HepG2 (cell line): ENCODE data around the gene SNX10. TPM values are rescaled to one million over a fixed set of nuclear protein-coding genes. Genes with fewer than 3 reads are reported as not detected.
A peak's percentile ranks its signal among the peaks of the same experiment; 100 is the strongest.

Experiments
- ATAC-seq: fragments of 200-7000 bp; cut with Tn5 transposase; 3 replicates; pipeline ENCODE4 v1.9.1; 2020; ENCODE audit warnings: mild to moderate bottlenecking, moderate library complexity
- BruUV-seq: library from RNA; stranded (reverse); fragments of 400-500 nt; replicated peaks from 2 replicates; lab custom pipeline; 2021; lab: Mats Ljungman, UMichigan
- CTCF ChIA-PET: fragments of 300-600 bp; formaldehyde crosslinking; extraction: SDS; loops from one replicate; lab custom pipeline; 2021; ENCODE audit warnings: low total read pairs, inconsistent platforms, low intra/inter-chr PET ratio; lab: Yijun Ruan, JAX
- POLR2A ChIA-PET: fragments of 350-600 bp; sonication (Branson Sonifier 250); formaldehyde crosslinking; loops from one replicate; lab custom pipeline; 2020; ENCODE audit warnings: antibody characterized with exemption, inconsistent platforms; lab: Yijun Ruan, JAX
- DNase-seq: peaks from one replicate; pipeline ENCODE4 v3.0.0-alpha.2; 2015; ENCODE audit warnings: low spot score
- FAIRE-seq: peaks from 3 replicates; lab custom pipeline; 2011; peaks lifted over from hg19 to GRCh38; lab: Jason Lieb, UNC
- H2AFZ ChIP-seq: one replicate; pipeline ENCODE4 v1.6.1; 2011; ENCODE audit warnings: low read length, inconsistent platforms
- H3K27ac ChIP-seq: fragments of 300-600 bp; 3 replicates; pipeline ENCODE4 v1.8.0; 2011; ENCODE audit warnings: mixed run types, mild to moderate bottlenecking, mixed read lengths, low read length, inconsistent platforms; ENCODE audit not compliant: insufficient read depth; ENCODE audit errors: extremely low read length
- H3K27me3 ChIP-seq, 2 experiments: fragments of 200-600 bp in 1 of 2; 2 replicates in 1 of 2; 3 replicates in 1 of 2; pipeline versions ENCODE4 v1.6.0 to v1.8.0; 2011; ENCODE audit warnings: low read length in 2 of 2, mild to moderate bottlenecking in 2 of 2, moderate library complexity in 2 of 2, inconsistent platforms in 1 of 2; ENCODE audit not compliant: insufficient read depth in 2 of 2, control insufficient read depth in 1 of 2
- H3K36me3 ChIP-seq, 2 experiments: fragments of 200-600 bp in 1 of 2; replicated peaks in 1 of 2; 2 replicates in 1 of 2; 3 replicates in 1 of 2; pipeline versions ENCODE4 v1.5.1 to v1.8.0; 2011; ENCODE audit warnings: low read length in 2 of 2, inconsistent platforms in 1 of 2; ENCODE audit not compliant: insufficient read depth in 2 of 2, control insufficient read depth in 1 of 2
- H3K4me1 ChIP-seq: 2 replicates; pipeline ENCODE4 v1.5.1; 2012; ENCODE audit warnings: low read length, inconsistent platforms; ENCODE audit not compliant: insufficient read depth
- H3K4me2 ChIP-seq: 2 replicates; pipeline ENCODE4 v1.6.0; 2011; ENCODE audit warnings: low read depth, low read length, inconsistent platforms
- H3K4me3 ChIP-seq, 3 experiments: fragments of 200-600 bp in 1 of 3; sonication (generic), shearing (Covaris generic) in 1 of 3; replicated peaks in 1 of 3; 2 replicates each; pipeline ENCODE4 v1.5.1; 2011 to 2016; ENCODE audit warnings: low read length in 3 of 3, inconsistent platforms in 2 of 3, low read depth in 2 of 3, mild to moderate bottlenecking in 2 of 3, control low read depth in 1 of 3, mixed read lengths in 1 of 3; ENCODE audit not compliant: insufficient read depth in 1 of 3
- H3K79me2 ChIP-seq: one replicate; pipeline ENCODE4 v1.6.1; 2011; ENCODE audit warnings: low read length, inconsistent platforms; ENCODE audit not compliant: insufficient read depth
- H3K9ac ChIP-seq: 2 replicates; pipeline ENCODE4 v1.6.0; 2011; ENCODE audit warnings: mild to moderate bottlenecking, low read depth, low read length, inconsistent platforms; ENCODE audit not compliant: insufficient read depth
- H3K9me3 ChIP-seq: 2 replicates; pipeline ENCODE4 v1.5.1; 2012; ENCODE audit warnings: mild to moderate bottlenecking, low read length
- H4K20me1 ChIP-seq: 2 replicates; pipeline ENCODE4 v1.6.0; 2011; ENCODE audit warnings: inconsistent platforms, mild to moderate bottlenecking, low read length, moderate library complexity; ENCODE audit not compliant: insufficient read depth
- CEBPG ChIP-seq: IDR thresholded peaks from 2 replicates; pipeline ENCODE4 v1.6.1; 2016
- CENPX ChIP-seq: sonication (generic); formaldehyde crosslinking; IDR thresholded peaks from 2 replicates; pipeline ENCODE4 v1.9.0; 2021; ENCODE audit warnings: mild to moderate bottlenecking, missing genetic modification reagents, moderate library complexity
- HOXA3 ChIP-seq: sonication (generic); formaldehyde crosslinking; IDR thresholded peaks from 2 replicates; pipeline ENCODE4 v1.5.0; 2020; ENCODE audit warnings: missing genetic modification reagents
- KMT2B ChIP-seq: IDR thresholded peaks from 2 replicates; pipeline ENCODE4 v1.6.1; 2016; ENCODE audit warnings: missing genetic modification reagents, missing compliant biosample characterization
- NR2C2 ChIP-seq: sonication (generic); formaldehyde crosslinking; IDR thresholded peaks from 2 replicates; pipeline ENCODE4 v1.4.0; 2020; ENCODE audit warnings: missing genetic modification reagents, mild to moderate bottlenecking, moderate library complexity, borderline replicate concordance
- SMAD9 ChIP-seq: sonication (generic); formaldehyde crosslinking; IDR thresholded peaks from 2 replicates; pipeline ENCODE4 v1.5.1; 2020; ENCODE audit warnings: mild to moderate bottlenecking, missing genetic modification reagents
- SOX13 ChIP-seq, 3 experiments: fragments of 450-650 bp in 1 of 3; sonication (generic) in 1 of 3; formaldehyde crosslinking in 1 of 3; IDR thresholded peaks in 2 of 3; conservative IDR thresholded peaks in 1 of 3; 2 replicates each; pipeline versions ENCODE4 v1.5.0 to v1.6.1; 2016 to 2020; ENCODE audit warnings: antibody characterized with exemption in 1 of 3, mild to moderate bottlenecking in 1 of 3, missing compliant biosample characterization in 1 of 3, missing genetic modification reagents in 1 of 3, moderate library complexity in 1 of 3
- ZBTB8A ChIP-seq: sonication (generic); formaldehyde crosslinking; IDR thresholded peaks from 2 replicates; pipeline ENCODE4 v1.4.0; 2020; ENCODE audit warnings: mild to moderate bottlenecking, low read depth, missing genetic modification reagents, borderline replicate concordance
- ZC3H4 ChIP-seq: sonication (generic); formaldehyde crosslinking; IDR thresholded peaks from 2 replicates; pipeline ENCODE4 v1.4.0; 2020; ENCODE audit warnings: missing genetic modification reagents, borderline replicate concordance
- ZKSCAN5 ChIP-seq: sonication (generic); formaldehyde crosslinking; IDR thresholded peaks from 2 replicates; pipeline ENCODE4 v1.5.1; 2020; ENCODE audit warnings: mild to moderate bottlenecking, missing genetic modification reagents
- ZNF138 ChIP-seq: sonication (generic); formaldehyde crosslinking; IDR thresholded peaks from 2 replicates; pipeline ENCODE4 v1.5.0; 2020; ENCODE audit warnings: mild to moderate bottlenecking, low read depth, missing genetic modification reagents
- ZNF788 ChIP-seq: sonication (generic); formaldehyde crosslinking; IDR thresholded peaks from 2 replicates; pipeline ENCODE4 v1.5.0; 2020; ENCODE audit warnings: mild to moderate bottlenecking, missing genetic modification reagents, borderline replicate concordance
- ZSCAN25 ChIP-seq: sonication (generic); formaldehyde crosslinking; IDR thresholded peaks from 2 replicates; pipeline ENCODE4 v1.8.0; 2022; ENCODE audit warnings: mild to moderate bottlenecking, missing genetic modification reagents
- WGBS: methylation state at CpG from one replicate; pipeline ENCODE4 v1.1.6; 2017; ENCODE audit warnings: low lambda C conversion rate; 5-methylcytosine and 5-hydroxymethylcytosine counted together
- in situ Hi-C: cut with HindIII; loops from 2 replicates; pipeline ENCODE4 v1.10.0; 2017; ENCODE audit warnings: low pct_unique_long_range_greater_than_20kb; ENCODE audit not compliant: extremely low pct_ligation_motif_present
- intact Hi-C: fragments of 100-400 bp; cut with micrococcal nuclease; formaldehyde crosslinking; loops from one replicate; pipeline ENCODE4 v1.10.0; 2022; ENCODE audit not compliant: unreplicated experiment
- polyA plus RNA-seq, 8 experiments: library from polyadenylated mRNA; depleted of rRNA in 3 of 8; stranded (reverse) in 7 of 8; unstranded in 1 of 8; fragments of >200 nt; fragmentation: Illumina TruSeq in 4 of 8; extraction: Trizol in 4 of 8; gene quantifications; 2 replicates each; pipeline versions ENCODE4 v1.2.1 to v1.2.3, GENCODE V29; 2011 to 2016; ENCODE audit warnings: low read depth in 4 of 8, missing spikeins in 1 of 8, mixed read lengths in 1 of 8; ENCODE audit not compliant: insufficient read depth in 1 of 8
- total RNA-seq, 5 experiments: library from RNA; depleted of rRNA; stranded (reverse); fragments of >200 nt; fragmentation: Illumina TruSeq; extraction: Trizol; gene quantifications; 2 replicates each; pipeline ENCODE4 v1.2.3, GENCODE V29; 2016; ENCODE audit warnings: low read depth in 1 of 5
- TF ChIP-seq, protein P1 (sequence below), 2 experiments: fragments of 450-650 bp in 1 of 2; sonication (generic) in 1 of 2; formaldehyde crosslinking; IDR thresholded peaks; 2 replicates each; pipeline versions ENCODE4 v1.5.0 to v1.8.0; 2020 to 2022; ENCODE audit warnings: mild to moderate bottlenecking in 1 of 2, missing genetic modification reagents in 1 of 2
- TF ChIP-seq, protein P2 (sequence below): sonication (generic); formaldehyde crosslinking; IDR thresholded peaks from 2 replicates; pipeline ENCODE4; 2020; ENCODE audit warnings: missing genetic modification reagents, mild to moderate bottlenecking, borderline replicate concordance
- TF ChIP-seq, protein P3 (sequence below): IDR thresholded peaks from 2 replicates; pipeline ENCODE4 v1.6.1; 2018; ENCODE audit warnings: missing genetic modification reagents, mild to moderate bottlenecking, missing compliant biosample characterization
- TF ChIP-seq, protein P4 (sequence below): IDR thresholded peaks from 2 replicates; pipeline ENCODE4 v1.6.1; 2012; ENCODE audit warnings: inconsistent platforms

The SNX10 gene
- total and polyA plus RNA-seq, 2 of the 13 experiments (the other 11 are each of a cell fraction or from before 2014, with no cell fraction given), result 26.0 to 27.6 TPM

DNA sequence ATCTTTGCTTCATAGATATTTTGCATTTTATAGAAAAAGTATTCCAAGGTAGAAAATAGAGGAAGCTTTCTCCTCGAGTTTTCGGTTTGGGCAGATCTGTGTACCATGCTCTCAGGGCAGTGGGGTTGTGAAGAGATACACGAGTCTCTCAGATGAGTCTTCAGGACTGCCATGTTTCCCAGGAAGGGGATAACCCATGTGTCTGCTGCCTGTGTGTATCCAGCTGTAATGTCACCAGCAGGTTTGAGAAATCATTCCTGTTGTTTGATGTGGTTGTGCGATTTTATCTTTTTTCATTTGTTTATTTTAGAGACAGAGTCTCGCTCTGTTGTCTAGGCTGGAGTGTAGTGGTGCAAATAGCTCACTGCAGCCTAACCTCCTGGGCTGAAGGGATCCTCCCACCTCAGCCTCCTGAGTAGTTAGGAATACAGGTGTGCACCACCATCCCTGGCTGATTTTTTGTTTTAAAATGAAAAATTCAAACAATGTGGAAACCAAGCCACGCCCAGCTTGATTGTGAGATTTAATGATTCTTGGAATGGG lies 48.9 kb downstream of the SNX10 start (continued):
- TF ChIP-seq, protein P1, sequence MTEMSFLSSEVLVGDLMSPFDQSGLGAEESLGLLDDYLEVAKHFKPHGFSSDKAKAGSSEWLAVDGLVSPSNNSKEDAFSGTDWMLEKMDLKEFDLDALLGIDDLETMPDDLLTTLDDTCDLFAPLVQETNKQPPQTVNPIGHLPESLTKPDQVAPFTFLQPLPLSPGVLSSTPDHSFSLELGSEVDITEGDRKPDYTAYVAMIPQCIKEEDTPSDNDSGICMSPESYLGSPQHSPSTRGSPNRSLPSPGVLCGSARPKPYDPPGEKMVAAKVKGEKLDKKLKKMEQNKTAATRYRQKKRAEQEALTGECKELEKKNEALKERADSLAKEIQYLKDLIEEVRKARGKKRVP (CRISPR knock-in tag; IDR thresholded peaks at IDR 0.05), result no peak

DNA sequence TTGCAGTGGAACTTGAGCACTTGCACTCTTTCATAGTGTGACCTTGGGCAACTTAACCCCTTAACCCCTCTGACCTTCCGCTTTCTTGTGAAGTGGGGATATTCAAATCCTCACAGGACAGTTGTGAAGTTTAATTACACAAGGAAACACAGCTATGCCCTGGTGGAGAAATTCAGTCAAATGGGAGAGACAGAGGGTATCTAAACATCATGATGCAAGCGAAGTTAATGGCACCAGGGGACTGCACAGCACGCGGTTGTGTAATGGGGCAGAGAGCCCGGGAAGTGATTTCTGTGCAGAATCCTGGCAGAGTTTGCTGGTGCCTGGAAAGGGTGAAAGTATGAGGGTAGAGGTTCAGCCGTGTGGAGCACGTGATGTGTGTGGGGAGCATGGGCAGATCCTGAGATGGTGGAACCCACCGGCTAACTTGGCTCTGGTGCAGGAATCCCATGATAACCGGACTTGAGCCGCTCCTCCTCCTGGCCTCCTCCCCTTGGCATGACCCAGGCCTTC lies 51.7 kb downstream of the SNX10 start:
- CTCF ChIA-PET, result no interaction called here
- peak overlapping the region; percentile 32 for H3K9ac ChIP-seq
- peak overlapping the region in 1 of 3 experiments; percentile 48; a peak in 2 of 6 replicates for H3K4me3 ChIP-seq
- peaks cover 71% of the 10 kb centered on the region for H3K4me1 ChIP-seq
- peak overlapping the region; percentile 79 for H3K27ac ChIP-seq
- no peaks in the 10 kb centered on the region for H4K20me1 ChIP-seq
- no peaks in the 10 kb centered on the region for H3K27me3 ChIP-seq
- peak; percentile 53 for ATAC-seq
- H3K36me3 ChIP-seq, result peaks cover 5 to 10% of the 10 kb centered on the region in 2 experiments; a peak in 4 of 5 replicates
- peaks cover 5% of the 10 kb centered on the region for H3K79me2 ChIP-seq
- peak overlapping the region; percentile 62 for H3K4me2 ChIP-seq
- H3K9me3 ChIP-seq, result no peaks in the 10 kb centered on the region
- DNase-seq, result peak; percentile 37
- H2AFZ ChIP-seq, result no peak overlapping the region
- BruUV-seq, result no TSS peak
- peak; percentile 60 for FAIRE-seq
- intact Hi-C loops (no loop called here), in situ Hi-C loops (no loop called here)
- WGBS, result 22% methylated on average over 10 of the region's 10 CpGs
- POLR2A ChIA-PET, result interaction anchor here (0.9 to 1.6 kb wide), 4 partner anchors 38 to 144 kb away, joined by 3 to 4 read pairs (median 4); partner anchors contain the start of gene SNX10
- TF ChIP-seq ZC3H4 (CRISPR knock-in tag), result no peak
- no peak for TF ChIP-seq ZBTB8A
- TF ChIP-seq CENPX (CRISPR knock-in tag), result no peak
- TF ChIP-seq SMAD9 (CRISPR knock-in tag), result no peak
- peak; percentile 32; the same call in 1 of the 2 replicates for TF ChIP-seq HOXA3 (CRISPR knock-in tag)
- peak; percentile 51 for TF ChIP-seq ZNF788 (CRISPR knock-in tag)
- no peak for TF ChIP-seq ZSCAN25 (CRISPR knock-in tag)
- TF ChIP-seq ZNF138 (CRISPR knock-in tag), result no peak
- TF ChIP-seq NR2C2, result peak; percentile 44; the same call in 1 of the 2 replicates
- TF ChIP-seq, protein P2, sequence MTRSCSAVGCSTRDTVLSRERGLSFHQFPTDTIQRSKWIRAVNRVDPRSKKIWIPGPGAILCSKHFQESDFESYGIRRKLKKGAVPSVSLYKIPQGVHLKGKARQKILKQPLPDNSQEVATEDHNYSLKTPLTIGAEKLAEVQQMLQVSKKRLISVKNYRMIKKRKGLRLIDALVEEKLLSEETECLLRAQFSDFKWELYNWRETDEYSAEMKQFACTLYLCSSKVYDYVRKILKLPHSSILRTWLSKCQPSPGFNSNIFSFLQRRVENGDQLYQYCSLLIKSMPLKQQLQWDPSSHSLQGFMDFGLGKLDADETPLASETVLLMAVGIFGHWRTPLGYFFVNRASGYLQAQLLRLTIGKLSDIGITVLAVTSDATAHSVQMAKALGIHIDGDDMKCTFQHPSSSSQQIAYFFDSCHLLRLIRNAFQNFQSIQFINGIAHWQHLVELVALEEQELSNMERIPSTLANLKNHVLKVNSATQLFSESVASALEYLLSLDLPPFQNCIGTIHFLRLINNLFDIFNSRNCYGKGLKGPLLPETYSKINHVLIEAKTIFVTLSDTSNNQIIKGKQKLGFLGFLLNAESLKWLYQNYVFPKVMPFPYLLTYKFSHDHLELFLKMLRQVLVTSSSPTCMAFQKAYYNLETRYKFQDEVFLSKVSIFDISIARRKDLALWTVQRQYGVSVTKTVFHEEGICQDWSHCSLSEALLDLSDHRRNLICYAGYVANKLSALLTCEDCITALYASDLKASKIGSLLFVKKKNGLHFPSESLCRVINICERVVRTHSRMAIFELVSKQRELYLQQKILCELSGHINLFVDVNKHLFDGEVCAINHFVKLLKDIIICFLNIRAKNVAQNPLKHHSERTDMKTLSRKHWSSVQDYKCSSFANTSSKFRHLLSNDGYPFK (CRISPR knock-in tag), result peak; percentile 38; the same call in 1 of the 2 replicates
- TF ChIP-seq, protein P3, sequence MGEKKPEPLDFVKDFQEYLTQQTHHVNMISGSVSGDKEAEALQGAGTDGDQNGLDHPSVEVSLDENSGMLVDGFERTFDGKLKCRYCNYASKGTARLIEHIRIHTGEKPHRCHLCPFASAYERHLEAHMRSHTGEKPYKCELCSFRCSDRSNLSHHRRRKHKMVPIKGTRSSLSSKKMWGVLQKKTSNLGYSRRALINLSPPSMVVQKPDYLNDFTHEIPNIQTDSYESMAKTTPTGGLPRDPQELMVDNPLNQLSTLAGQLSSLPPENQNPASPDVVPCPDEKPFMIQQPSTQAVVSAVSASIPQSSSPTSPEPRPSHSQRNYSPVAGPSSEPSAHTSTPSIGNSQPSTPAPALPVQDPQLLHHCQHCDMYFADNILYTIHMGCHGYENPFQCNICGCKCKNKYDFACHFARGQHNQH (CRISPR knock-in tag), result no peak
- TF ChIP-seq SOX13 (IDR thresholded peaks at IDR 0.05), result no peak
- TF ChIP-seq SOX13 (CRISPR knock-in tag; conservative IDR thresholded peaks at IDR 0.05 in 1 of 2, IDR thresholded peaks at IDR 0.05 in 1 of 2), result peak in 1 of 2 experiments; percentile 4; a peak in 1 of 4 replicates
- TF ChIP-seq KMT2B, result 0 out of 2 replicates have a peak, but pooled peaks have one; percentile 11
- peak; percentile 79 for TF ChIP-seq CEBPG (CRISPR knock-in tag)
- TF ChIP-seq ZKSCAN5 (CRISPR knock-in tag), result no peak
- TF ChIP-seq, protein P4, sequence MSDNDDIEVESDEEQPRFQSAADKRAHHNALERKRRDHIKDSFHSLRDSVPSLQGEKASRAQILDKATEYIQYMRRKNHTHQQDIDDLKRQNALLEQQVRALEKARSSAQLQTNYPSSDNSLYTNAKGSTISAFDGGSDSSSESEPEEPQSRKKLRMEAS, result peak; percentile 57
